Measurements from ENCODE around the gene MMP7. TPM values are rescaled to one million over a fixed set of nuclear protein-coding genes. Genes with fewer than 3 reads are reported as not detected.

The MMP7 gene
- total RNA-seq, 1 donor from 2014 or later: not detected

- Histone ChIP-seq H3K4me2 (no peak overlapping the region), H3K27ac (no peak overlapping the region), H3K4me1 (no peaks in the 10 kb centered on the region), H3F3A (ENCODE audit: low read depth) (no peaks in the 10 kb centered on the region), H3K4me3 (no peak overlapping the region), H3K27me3 (no peaks in the 10 kb centered on the region), H3K79me2 (ENCODE audit: low read depth) (no peaks in the 10 kb centered on the region), H3K9me3 (ENCODE audit: low read depth) (no peaks in the 10 kb centered on the region), H2AFZ (replicated peaks) (no peak overlapping the region), H3K36me3 (no peaks in the 10 kb centered on the region), H3K9ac (no peak overlapping the region), H4K20me1 (ENCODE audit: low read depth) (no peaks in the 10 kb centered on the region)
- H3K9me3 Mint-ChIP-seq: no peaks in the 10 kb centered on the region
- H3K36me3 Mint-ChIP-seq: no peaks in the 10 kb centered on the region
- no peaks in the 10 kb centered on the region for H3K4me1 Mint-ChIP-seq
- H3K4me3 Mint-ChIP-seq: no peak overlapping the region
- H3K27me3 Mint-ChIP-seq (ENCODE audit: insufficient read depth, low read depth): peaks cover 2% of the 10 kb centered on the region
- no peak for DNase-seq (ENCODE audit: low spot score)
- H3K27ac Mint-ChIP-seq: no peak overlapping the region
- TF ChIP-seq CTCF (IDR thresholded peaks at IDR 0.05) (no peak), EZH2 (IDR thresholded peaks at IDR 0.05) (no peak), EZH2phosphoT487 (IDR thresholded peaks at IDR 0.05) (no peak)
Observed at GRCh38 chr11:102520514-102520913, 10.0 kb downstream of the MMP7 start.

GRCh38 chr11:102518296-102519094 lies 12.1 kb downstream of the MMP7 start:
- Histone ChIP-seq H4K20me1 (ENCODE audit: low read depth) (no peaks in the 10 kb centered on the region), H3K4me1 (no peaks in the 10 kb centered on the region), H2AFZ (replicated peaks) (peak overlapping the region; percentile 61), H3K79me2 (ENCODE audit: low read depth) (no peaks in the 10 kb centered on the region), H3K9me3 (ENCODE audit: low read depth) (no peaks in the 10 kb centered on the region), H3K27ac (no peak overlapping the region), H3K27me3 (no peaks in the 10 kb centered on the region), H3K9ac (no peak overlapping the region), H3K4me3 (no peak overlapping the region), H3K4me2 (no peak overlapping the region), H3K36me3 (no peaks in the 10 kb centered on the region), H3F3A (ENCODE audit: low read depth) (no peaks in the 10 kb centered on the region)
- Mint-ChIP-seq H3K27me3 (ENCODE audit: insufficient read depth, low read depth) (peaks cover 2% of the 10 kb centered on the region), H3K9me3 (no peaks in the 10 kb centered on the region), H3K36me3 (no peaks in the 10 kb centered on the region), H3K27ac (no peak overlapping the region), H3K4me1 (no peaks in the 10 kb centered on the region), H3K4me3 (no peak overlapping the region)
- no peak for TF ChIP-seq EZH2 (IDR thresholded peaks at IDR 0.05)
- TF ChIP-seq CTCF (IDR thresholded peaks at IDR 0.05): peak; percentile 43
- no peak for TF ChIP-seq EZH2phosphoT487 (IDR thresholded peaks at IDR 0.05)
- peak; percentile 3 for DNase-seq (ENCODE audit: low spot score)

GRCh38 chr11:102517670-102518069 lies 12.9 kb downstream of the MMP7 start:
- no peak overlapping the region for H3K4me3 Mint-ChIP-seq
- peaks cover 2% of the 10 kb centered on the region for H3K27me3 Mint-ChIP-seq (ENCODE audit: insufficient read depth, low read depth)
- H3K27ac Mint-ChIP-seq: no peak overlapping the region
- Histone ChIP-seq H4K20me1 (ENCODE audit: low read depth) (no peaks in the 10 kb centered on the region), H3K9me3 (ENCODE audit: low read depth) (no peaks in the 10 kb centered on the region), H3K27me3 (no peaks in the 10 kb centered on the region), H2AFZ (replicated peaks) (no peak overlapping the region), H3K79me2 (ENCODE audit: low read depth) (no peaks in the 10 kb centered on the region), H3K4me2 (no peak overlapping the region), H3K27ac (no peak overlapping the region), H3K4me3 (no peak overlapping the region), H3K36me3 (no peaks in the 10 kb centered on the region), H3F3A (ENCODE audit: low read depth) (no peaks in the 10 kb centered on the region), H3K9ac (no peak overlapping the region), H3K4me1 (no peaks in the 10 kb centered on the region)
- H3K36me3 Mint-ChIP-seq: no peaks in the 10 kb centered on the region
- DNase-seq (ENCODE audit: low spot score): no peak
- no peak for TF ChIP-seq EZH2phosphoT487 (IDR thresholded peaks at IDR 0.05)
- no peak for TF ChIP-seq EZH2 (IDR thresholded peaks at IDR 0.05)
- no peak for TF ChIP-seq CTCF (IDR thresholded peaks at IDR 0.05)
- no peaks in the 10 kb centered on the region for H3K4me1 Mint-ChIP-seq
- no peaks in the 10 kb centered on the region for H3K9me3 Mint-ChIP-seq

All from neural progenitor cell (in vitro differentiated cells).